K562 (cell line): ENCODE results near the gene CUX1. TPM values are rescaled to one million over a fixed set of nuclear protein-coding genes. Genes with fewer than 3 reads are reported as not detected.

Experiments
- ATF1 ChIP-seq, 2 experiments: fragments of 450-650 bp in 1 of 2; IDR thresholded peaks; 2 replicates each; pipeline ENCODE4 v1.6.1; 2016; ENCODE audit warnings: missing compliant biosample characterization in 1 of 2, missing genetic modification characterization in 1 of 2
- FOXJ3 ChIP-seq: sonication (generic); formaldehyde crosslinking; IDR thresholded peaks from 2 replicates; pipeline ENCODE4 v1.4.0; 2020; ENCODE audit warnings: mild to moderate bottlenecking, missing genetic modification reagents
- MTA1 ChIP-seq: fragments of 450-650 bp; IDR thresholded peaks from 2 replicates; pipeline ENCODE4 v1.6.1; 2017; ENCODE audit warnings: borderline replicate concordance
- MTA3 ChIP-seq: fragments of 450-650 bp; formaldehyde crosslinking; IDR thresholded peaks from 2 replicates; pipeline ENCODE4 v1.6.1; 2017; ENCODE audit warnings: mild to moderate bottlenecking, borderline replicate concordance
- NFIC ChIP-seq: fragments of 450-650 bp; IDR thresholded peaks from 2 replicates; pipeline ENCODE4 v1.6.1; 2017; ENCODE audit warnings: mild to moderate bottlenecking, inconsistent platforms
- SMARCA4 ChIP-seq: fragments of 450-650 bp; IDR thresholded peaks from 2 replicates; pipeline ENCODE4 v1.6.1; 2016
- SOX6 ChIP-seq: fragments of 450-650 bp; IDR thresholded peaks from 2 replicates; pipeline ENCODE4 v1.6.1; 2014; ENCODE audit warnings: mild to moderate bottlenecking
- SREBF1 ChIP-seq: fragments of 150-350 bp; IDR thresholded peaks from 2 replicates; pipeline ENCODE4 v1.6.1; 2014; ENCODE audit warnings: antibody characterized with exemption, low read depth, low read length, borderline replicate concordance
- TCF3 ChIP-seq: sonication (generic); formaldehyde crosslinking; IDR thresholded peaks from 2 replicates; pipeline ENCODE4 v1.4.0; 2020; ENCODE audit warnings: mild to moderate bottlenecking, missing genetic modification reagents
- TEAD4 ChIP-seq, 2 experiments: sonication (generic) in 1 of 2; formaldehyde crosslinking in 1 of 2; IDR thresholded peaks; 2 replicates each; pipeline versions ENCODE4 v1.6.1 to v1.8.0; 2012 to 2022; ENCODE audit warnings: borderline replicate concordance in 1 of 2, inconsistent platforms in 1 of 2, low read length in 1 of 2, mild to moderate bottlenecking in 1 of 2, missing genetic modification reagents in 1 of 2
- YBX1 ChIP-seq: fragments of 450-650 bp; IDR thresholded peaks from 2 replicates; pipeline ENCODE4 v1.7.1; 2016; ENCODE audit warnings: mild to moderate bottlenecking
- ZEB2 ChIP-seq: fragments of 450-650 bp; IDR thresholded peaks from 2 replicates; pipeline ENCODE4 v1.6.1; 2016
- ZNF12 ChIP-seq: sonication (generic); formaldehyde crosslinking; IDR thresholded peaks from 2 replicates; pipeline ENCODE4 v1.4.0; 2020; ENCODE audit warnings: mild to moderate bottlenecking, missing genetic modification reagents
- ZNF124 ChIP-seq: sonication (generic); formaldehyde crosslinking; IDR thresholded peaks from 2 replicates; pipeline ENCODE4 v1.8.1; 2022; ENCODE audit warnings: missing genetic modification reagents
- polyA plus RNA-seq, 8 experiments: library from polyadenylated mRNA; depleted of rRNA in 4 of 8; stranded (reverse) in 5 of 8; unstranded in 3 of 8; fragments of >200 nt; fragmentation: Nextera tagmentation in 2 of 8; fragmentation: Illumina TruSeq in 1 of 8; extraction: Ambion mirVana in 2 of 8; extraction: Trizol in 1 of 8; gene quantifications; 2 replicates each; pipeline versions ENCODE4 v1.2.1 to v1.2.3, GENCODE V29; 2011 to 2014; ENCODE audit warnings: inconsistent platforms in 1 of 8, missing spikeins in 1 of 8
- total RNA-seq, 7 experiments: library from RNA; depleted of rRNA in 6 of 7; stranded (reverse); fragments of >200 nt in 6 of 7; fragmentation: Illumina TruSeq in 2 of 7; extraction: Trizol in 2 of 7; gene quantifications; 2 replicates each; pipeline versions ENCODE4 v1.2.1 to v1.2.3, GENCODE V29; 2011 to 2021; ENCODE audit warnings: low replicate concordance in 1 of 7
- TF ChIP-seq, protein P1 (sequence below): fragments of 450-650 bp; IDR thresholded peaks from 2 replicates; pipeline ENCODE4 v1.6.1; 2016; ENCODE audit warnings: low read depth
- TF ChIP-seq, protein P2 (sequence below): sonication (generic); formaldehyde crosslinking; IDR thresholded peaks from 2 replicates; pipeline ENCODE4 v1.8.0; 2022; ENCODE audit warnings: mild to moderate bottlenecking, missing genetic modification reagents

Gene CUX1
- total and polyA plus RNA-seq, 9 of the 15 experiments (the other 6 are each of a cell fraction or from before 2014, with no cell fraction given): 3.6 to 55.3 (median 25.2) TPM

DNA sequence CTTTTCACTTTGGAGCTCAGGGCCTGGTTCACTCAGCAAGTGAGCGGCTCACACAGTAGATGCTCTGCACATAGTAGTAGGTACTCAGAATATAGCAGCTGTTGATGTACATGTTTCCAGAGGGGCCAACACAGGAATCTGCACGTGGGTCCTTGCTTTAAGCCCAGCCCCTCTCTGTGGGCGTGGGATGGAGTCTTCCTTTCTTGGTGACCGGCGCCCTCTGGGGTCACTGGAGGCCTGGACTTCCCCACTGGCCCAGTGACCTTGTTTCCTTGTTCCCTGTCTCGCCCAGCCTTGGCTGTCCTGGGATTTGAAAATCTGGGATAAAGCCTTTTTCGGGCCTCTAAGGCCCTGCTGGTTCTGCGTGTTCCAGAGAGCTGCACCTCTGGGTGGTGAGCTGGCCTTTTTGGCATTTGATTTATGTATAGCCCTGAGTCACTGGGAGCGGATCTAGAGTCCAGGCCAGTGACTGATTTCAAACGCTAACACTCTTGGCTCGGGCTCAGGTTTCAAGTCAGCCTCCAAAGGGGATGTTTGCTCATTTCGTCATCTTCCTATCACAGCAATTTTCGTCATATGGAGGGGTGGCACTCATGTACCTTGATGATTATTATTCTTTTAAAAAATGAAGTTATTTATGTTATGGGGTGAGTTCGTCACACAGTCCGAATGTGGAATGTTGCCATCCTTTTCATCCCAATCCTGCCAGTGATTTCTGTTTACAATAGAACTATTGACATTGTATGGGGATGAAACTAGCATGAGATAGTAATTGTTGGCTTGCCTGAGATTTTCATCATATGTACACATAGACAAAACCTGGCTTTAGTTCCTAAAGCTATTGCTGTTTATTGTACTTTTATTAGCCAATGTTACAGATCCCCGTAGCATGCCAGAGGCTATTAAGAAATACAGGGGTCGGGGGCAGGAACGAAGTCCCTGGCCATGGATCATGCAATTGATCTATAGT is 65.5 kb downstream of the CUX1 start (continued):
- TF ChIP-seq, protein P1, sequence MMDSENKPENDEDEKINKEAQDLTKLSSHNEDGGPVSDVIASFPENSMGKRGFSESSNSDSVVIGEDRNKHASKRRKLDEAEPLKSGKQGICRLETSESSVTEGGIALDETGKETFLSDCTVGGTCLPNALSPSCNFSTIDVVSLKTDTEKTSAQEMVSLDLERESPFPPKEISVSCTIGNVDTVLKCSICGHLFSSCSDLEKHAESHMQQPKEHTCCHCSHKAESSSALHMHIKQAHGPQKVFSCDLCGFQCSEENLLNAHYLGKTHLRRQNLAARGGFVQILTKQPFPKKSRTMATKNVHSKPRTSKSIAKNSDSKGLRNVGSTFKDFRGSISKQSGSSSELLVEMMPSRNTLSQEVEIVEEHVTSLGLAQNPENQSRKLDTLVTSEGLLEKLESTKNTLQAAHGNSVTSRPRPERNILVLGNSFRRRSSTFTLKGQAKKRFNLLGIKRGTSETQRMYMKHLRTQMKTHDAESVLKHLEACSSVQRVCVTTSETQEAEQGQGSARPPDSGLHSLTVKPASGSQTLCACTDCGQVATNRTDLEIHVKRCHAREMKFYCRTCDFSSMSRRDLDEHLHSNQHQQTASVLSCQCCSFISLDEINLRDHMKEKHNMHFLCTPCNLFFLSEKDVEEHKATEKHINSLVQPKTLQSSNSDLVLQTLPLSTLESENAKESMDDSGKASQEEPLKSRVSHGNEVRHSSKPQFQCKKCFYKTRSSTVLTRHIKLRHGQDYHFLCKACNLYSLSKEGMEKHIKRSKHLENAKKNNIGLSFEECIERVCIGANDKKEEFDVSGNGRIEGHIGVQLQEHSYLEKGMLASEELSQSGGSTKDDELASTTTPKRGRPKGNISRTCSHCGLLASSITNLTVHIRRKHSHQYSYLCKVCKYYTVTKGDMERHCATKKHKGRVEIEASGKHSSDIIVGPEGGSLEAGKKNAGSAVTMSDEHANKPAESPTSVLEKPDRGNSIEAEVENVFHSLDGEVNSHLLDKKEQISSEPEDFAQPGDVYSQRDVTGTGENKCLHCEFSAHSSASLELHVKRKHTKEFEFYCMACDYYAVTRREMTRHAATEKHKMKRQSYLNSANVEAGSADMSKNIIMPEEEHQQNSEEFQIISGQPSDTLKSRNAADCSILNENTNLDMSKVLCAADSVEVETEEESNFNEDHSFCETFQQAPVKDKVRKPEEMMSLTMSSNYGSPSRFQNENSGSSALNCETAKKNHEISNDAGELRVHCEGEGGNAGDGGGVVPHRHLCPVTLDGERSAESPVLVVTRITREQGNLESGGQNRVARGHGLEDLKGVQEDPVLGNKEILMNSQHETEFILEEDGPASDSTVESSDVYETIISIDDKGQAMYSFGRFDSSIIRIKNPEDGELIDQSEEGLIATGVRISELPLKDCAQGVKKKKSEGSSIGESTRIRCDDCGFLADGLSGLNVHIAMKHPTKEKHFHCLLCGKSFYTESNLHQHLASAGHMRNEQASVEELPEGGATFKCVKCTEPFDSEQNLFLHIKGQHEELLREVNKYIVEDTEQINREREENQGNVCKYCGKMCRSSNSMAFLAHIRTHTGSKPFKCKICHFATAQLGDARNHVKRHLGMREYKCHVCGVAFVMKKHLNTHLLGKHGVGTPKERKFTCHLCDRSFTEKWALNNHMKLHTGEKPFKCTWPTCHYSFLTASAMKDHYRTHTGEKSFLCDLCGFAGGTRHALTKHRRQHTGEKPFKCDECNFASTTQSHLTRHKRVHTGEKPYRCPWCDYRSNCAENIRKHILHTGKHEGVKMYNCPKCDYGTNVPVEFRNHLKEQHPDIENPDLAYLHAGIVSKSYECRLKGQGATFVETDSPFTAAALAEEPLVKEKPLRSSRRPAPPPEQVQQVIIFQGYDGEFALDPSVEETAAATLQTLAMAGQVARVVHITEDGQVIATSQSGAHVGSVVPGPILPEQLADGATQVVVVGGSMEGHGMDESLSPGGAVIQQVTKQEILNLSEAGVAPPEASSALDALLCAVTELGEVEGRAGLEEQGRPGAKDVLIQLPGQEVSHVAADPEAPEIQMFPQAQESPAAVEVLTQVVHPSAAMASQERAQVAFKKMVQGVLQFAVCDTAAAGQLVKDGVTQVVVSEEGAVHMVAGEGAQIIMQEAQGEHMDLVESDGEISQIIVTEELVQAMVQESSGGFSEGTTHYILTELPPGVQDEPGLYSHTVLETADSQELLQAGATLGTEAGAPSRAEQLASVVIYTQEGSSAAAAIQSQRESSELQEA: no peak
- TF ChIP-seq TEAD4 (IDR thresholded peaks at IDR 0.05; ENCODE audit: low read length): peak; percentile 54; the same call in 1 of the 2 replicates
- TF ChIP-seq TEAD4 (CRISPR knock-in tag; IDR thresholded peaks at IDR 0.05; ENCODE audit: borderline replicate concordance): no peak
- TF ChIP-seq, protein P2, sequence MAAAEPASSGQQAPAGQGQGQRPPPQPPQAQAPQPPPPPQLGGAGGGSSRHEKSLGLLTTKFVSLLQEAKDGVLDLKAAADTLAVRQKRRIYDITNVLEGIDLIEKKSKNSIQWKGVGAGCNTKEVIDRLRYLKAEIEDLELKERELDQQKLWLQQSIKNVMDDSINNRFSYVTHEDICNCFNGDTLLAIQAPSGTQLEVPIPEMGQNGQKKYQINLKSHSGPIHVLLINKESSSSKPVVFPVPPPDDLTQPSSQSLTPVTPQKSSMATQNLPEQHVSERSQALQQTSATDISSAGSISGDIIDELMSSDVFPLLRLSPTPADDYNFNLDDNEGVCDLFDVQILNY (CRISPR knock-in tag): no peak
- no peak for TF ChIP-seq ZNF12 (CRISPR knock-in tag)
- TF ChIP-seq TCF3 (CRISPR knock-in tag): peak; percentile 15; the same call in 1 of the 2 replicates
- no peak for TF ChIP-seq YBX1
- TF ChIP-seq FOXJ3 (CRISPR knock-in tag): no peak
- TF ChIP-seq SOX6: peak; percentile 79
- no peak for TF ChIP-seq SREBF1
- TF ChIP-seq MTA1: 0 out of 2 replicates have a peak, but pooled peaks have one; percentile 50
- TF ChIP-seq ATF1 (CRISPR knock-in tag; IDR thresholded peaks at IDR 0.05): no peak
- TF ChIP-seq ATF1 (tag; IDR thresholded peaks at IDR 0.05): peak; percentile 94
- TF ChIP-seq ZEB2: peak; percentile 62
- peak; percentile 81; the same call in 1 of the 2 replicates for TF ChIP-seq MTA3
- peak; percentile 88 for TF ChIP-seq SMARCA4
- no peak for TF ChIP-seq ZNF124 (CRISPR knock-in tag)
- TF ChIP-seq NFIC: peak; percentile 81
